COLO668 (cell line): ENCODE measurements around the gene USH2A.
A peak's percentile ranks its signal among the peaks of the same experiment; 100 is the strongest.

Experiments used
- DNase-seq: peaks from one replicate; lab custom pipeline; 2025; ENCODE audit not compliant: unreplicated experiment; lab: John Stamatoyannopoulos, UW

The USH2A gene

DNA sequence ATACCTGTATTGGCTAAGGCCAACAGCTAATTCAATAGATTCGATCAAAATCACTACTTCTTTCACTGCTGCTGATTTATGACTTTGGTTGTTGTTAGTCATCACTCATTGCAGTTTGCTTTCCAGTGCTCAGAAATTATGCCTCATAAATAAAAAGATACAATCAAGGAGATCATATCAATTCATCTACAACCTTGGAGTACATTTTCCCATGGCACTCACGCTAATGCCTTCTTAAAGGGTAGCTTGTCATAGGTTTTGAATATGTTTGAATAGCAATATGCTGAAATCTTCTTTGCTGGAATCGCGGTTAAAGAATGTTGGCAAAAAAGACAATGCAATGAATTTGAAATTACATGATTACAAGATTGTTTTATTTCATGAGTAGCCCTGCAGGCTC, 766.2 kb downstream of the USH2A start:
- DNase-seq = no peak

DNA sequence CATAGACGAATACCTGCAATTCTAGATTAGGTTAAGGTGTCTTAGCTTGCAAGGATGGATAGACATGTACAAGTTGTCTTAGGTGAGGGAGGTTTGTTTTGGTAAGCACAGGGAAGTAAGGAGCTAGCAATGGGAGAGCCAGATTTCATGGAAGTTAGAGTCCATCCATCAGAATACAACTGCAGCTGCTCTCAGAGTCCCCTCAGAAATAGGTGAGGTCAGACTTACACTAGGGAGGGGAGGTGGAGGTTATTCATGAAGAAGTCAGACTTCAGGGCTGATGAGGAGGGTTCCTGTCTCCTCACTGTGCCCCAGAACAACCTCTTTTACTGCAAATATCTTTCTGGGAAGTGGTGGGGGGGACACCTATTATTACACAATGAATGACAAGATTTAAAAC, 770.9 kb downstream of the USH2A start:
- DNase-seq = no peak

DNA sequence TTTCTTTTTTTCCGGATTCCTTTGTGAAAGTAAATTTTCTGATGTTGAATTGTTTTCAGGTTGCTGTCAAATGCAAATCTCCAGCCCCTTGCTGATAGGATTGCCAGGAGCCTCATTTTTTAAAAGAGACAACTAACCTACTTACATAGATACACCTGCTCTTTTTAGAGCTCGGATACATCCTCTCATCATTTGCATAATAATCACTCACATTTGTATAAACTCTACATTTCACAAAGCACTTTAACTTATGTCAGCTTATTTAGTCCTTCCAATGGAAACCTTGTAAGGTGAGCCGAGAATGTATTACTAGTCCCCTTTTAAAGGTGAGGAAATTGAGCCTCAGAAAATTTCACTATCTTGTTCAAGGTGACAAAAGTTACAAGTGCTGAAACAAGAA, 771.4 kb downstream of the USH2A start:
- no peak for DNase-seq

GRCh38 chr1:215650446-215651149, 772.6 kb downstream of the USH2A start:
- DNase-seq = no peak

DNA sequence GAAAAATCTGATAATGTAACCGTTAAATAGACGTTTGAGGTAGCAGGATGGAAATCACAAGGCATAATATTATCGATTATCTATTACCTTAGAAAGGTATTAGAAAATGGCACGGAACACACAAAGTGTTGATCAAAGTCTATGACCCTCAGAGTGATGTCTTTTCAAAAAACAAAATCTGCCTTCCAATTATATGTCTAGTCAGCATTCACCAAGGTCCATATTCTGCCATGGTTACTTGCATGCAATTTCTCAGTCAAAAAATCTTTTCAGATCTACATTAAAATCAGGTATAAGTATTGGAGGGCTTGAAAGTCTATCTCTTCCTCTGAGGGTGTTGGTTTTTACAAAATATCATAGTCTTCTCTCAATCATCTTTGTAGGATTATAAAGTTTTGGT, 774.3 kb downstream of the USH2A start:
- no peak for DNase-seq

DNA sequence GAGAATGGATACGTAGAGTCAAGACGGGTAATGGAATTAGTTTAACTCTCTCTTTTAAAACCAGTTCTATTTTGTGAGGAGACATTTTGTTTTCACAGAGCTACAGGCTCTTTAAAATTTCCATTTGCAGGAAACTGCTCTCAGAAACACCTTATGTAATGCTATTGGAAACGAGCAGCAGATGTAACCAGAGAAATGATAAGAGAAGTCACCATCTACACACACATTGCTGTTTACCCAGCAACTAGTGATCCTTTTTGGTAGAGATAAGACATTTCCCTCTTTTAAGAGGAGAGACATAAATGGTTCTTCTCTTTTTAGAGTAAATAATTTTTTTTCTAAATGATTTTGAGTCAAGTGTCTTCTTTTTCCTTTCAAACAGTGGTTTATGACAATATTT, 775.5 kb downstream of the USH2A start:
- no peak for DNase-seq

DNA sequence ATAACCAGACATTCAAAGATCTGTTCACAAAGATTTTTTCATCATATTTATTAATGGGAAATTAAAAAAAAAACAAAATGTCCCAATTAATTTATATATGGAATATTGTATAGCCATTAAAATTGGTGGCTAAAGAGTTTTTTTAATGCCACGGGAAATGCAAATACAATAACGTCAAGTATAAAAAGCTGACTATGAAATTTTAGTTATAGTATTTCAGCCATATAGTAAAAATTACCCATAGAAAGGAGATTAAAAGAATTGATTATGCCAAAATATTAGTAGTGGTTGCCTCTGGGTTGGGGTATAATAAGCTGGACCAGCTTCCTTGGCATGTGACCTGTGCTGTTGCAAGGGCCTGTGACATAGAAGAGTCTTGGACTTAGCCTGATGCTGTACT, 777.4 kb downstream of the USH2A start:
- no peak for DNase-seq

GRCh38 chr1:215645182-215645581, 778.1 kb downstream of the USH2A start:
- no peak for DNase-seq

GRCh38 chr1:215643592-215644321, 779.5 kb downstream of the USH2A start:
- no peak for DNase-seq

DNA sequence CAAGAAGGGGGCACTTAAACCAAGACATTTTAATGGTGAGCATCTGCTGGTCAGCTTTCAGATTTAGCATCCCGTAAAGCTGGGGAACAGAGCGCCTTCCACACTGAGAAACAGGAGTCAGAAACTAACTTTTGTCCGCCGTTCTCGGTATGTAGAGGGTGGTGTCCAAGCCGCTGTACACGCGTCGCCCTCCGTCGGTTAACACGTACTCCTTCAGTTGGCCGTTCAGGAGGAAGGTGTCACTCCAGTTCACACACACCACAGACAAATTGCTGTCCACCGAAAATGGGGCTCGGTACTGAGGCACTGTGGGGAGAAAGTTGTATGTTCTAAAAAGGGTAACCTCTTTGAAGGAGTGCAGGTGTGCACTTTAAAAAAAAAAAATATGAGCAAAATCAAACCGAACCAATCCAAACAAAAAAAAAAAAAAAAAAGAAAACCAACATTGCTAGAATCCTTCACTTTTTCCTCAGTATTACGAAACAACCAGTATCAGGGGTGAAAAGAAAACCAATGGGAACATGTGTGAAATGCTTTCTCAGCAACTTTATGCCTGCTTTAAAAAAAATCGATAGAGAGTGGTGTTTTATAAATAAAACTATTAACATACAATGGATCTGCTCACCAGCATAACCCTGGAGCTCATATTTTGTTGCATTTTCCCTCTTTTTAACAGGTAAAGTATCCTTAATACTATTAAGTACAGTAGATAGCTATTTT, 782.7 kb downstream of the USH2A start:
- DNase-seq = no peak

- no peak for DNase-seq
These were observed 786.1 kb downstream of the USH2A start for GRCh38 chr1:215637041-215637573.

- DNase-seq = peak; percentile 38
These were observed 786.8 kb downstream of the USH2A start for GRCh38 chr1:215636258-215636965.

DNA sequence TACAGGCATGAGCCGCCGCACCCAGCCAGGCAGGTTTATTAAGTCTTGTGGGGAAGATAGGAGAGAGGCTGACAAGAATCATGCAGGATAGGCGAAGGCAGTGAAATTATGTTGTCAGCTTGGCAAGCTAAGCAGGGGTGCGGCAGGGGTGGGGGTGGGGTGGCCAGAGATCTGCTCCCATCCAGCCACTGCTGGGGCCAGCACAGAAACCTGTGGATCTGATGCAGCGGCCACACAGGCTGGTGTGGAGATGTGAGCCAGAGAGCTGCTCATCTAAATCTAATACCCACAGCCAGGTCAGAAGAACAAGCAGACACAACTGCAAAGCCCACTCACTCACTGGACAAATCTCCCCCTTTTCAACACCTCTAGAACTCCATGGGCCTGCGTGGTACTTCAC, 787.4 kb downstream of the USH2A start:
- no peak for DNase-seq

DNA sequence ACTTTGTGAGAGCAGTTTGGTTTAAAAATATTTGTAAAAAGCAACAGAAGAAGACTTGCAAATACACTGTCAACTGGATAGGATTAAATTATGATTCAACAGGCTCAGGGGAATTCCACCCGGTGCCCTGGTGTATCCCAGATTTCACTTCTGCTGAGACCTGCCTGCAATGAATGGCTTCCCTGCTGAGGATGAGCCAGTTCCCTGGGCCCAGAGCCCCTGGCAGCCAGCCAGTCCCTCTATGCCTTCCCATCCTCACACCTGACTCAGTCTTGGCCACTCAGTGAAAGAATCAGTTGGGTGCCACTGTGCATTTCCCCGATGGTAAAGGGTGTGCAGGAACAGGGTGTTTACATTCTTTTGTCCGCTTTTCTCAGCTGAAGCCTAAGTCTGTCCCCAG, 791.8 kb downstream of the USH2A start:
- peak; percentile 94 for DNase-seq

- DNase-seq = no peak
These were observed 792.2 kb downstream of the USH2A start for GRCh38 chr1:215631040-215631439.

- no peak for DNase-seq
These were observed 797.3 kb downstream of the USH2A start for GRCh38 chr1:215625949-215626348.

- no peak for DNase-seq
These were observed 800.1 kb downstream of the USH2A start for GRCh38 chr1:215623162-215623561.

GRCh38 chr1:215617979-215618378, 805.3 kb downstream of the USH2A start:
- DNase-seq = no peak

DNA sequence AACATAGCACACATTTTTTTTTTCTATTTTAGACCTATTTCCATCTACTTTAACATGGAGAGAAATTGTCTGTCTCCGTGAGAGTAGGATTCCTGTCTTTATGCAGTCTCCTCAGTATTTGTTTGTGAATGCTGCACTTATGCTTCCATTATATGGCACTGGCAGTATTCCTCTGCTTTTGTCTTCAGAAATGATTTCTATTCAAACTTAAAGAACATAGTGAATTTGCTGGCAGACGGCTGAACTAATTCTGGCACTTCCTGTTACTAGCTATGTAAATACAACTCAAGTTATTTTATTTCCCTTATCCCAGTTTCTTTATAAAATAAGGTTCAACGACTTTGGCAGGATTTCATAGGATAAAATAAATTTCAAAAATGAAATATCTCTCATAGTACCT, 810.9 kb downstream of the USH2A start:
- DNase-seq = no peak

- DNase-seq = no peak
These were observed 814.6 kb downstream of the USH2A start for GRCh38 chr1:215608646-215609045.

DNA sequence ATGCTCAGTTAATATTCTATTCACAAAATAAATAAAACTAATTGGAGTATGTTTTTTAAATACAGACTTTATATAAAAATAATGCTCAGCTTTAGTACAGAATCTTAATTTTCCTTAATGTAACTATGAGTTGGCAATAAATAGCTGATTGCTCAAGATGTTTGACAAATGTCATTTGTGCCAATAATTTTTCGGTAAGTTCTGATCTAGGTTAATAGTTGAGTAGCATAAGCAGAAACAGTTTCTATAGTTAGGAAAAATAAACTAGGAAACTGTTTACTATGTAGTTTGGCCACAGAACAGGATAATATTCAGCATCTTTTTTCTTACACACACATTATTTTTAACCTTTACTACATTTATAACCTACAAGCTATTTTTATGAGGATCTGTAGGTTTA, 815.8 kb downstream of the USH2A start:
- DNase-seq = no peak
